HUES48 (cell line): ENCODE measurements around the gene TFRC.
"Not testable (repeated sequence)": the region's sequence is repeated elsewhere in the genome, so short reads cannot be mapped to it uniquely, and the experiment has no call there.

Experiments used
- H3K27ac ChIP-seq: one replicate; pipeline ENCODE4 v1.7.0; 2013; ENCODE audit warnings: low read depth, low read length, inconsistent platforms
- H3K27me3 ChIP-seq: 2 replicates; pipeline ENCODE4 v1.6.1; 2013; ENCODE audit warnings: mild to moderate bottlenecking, low read length; ENCODE audit not compliant: control insufficient read depth, insufficient read depth
- H3K36me3 ChIP-seq: 2 replicates; pipeline ENCODE4 v1.6.1; 2013; ENCODE audit warnings: low read length; ENCODE audit not compliant: control insufficient read depth, insufficient read depth
- H3K4me1 ChIP-seq: 2 replicates; pipeline ENCODE4 v1.6.1; 2013; ENCODE audit warnings: mild to moderate bottlenecking, low read length; ENCODE audit not compliant: control insufficient read depth, insufficient read depth
- H3K4me3 ChIP-seq: 2 replicates; pipeline ENCODE4 v1.5.1; 2013; ENCODE audit warnings: mild to moderate bottlenecking, low read depth, low read length
- H3K9ac ChIP-seq: 2 replicates; pipeline ENCODE4 v1.6.1; 2013; ENCODE audit warnings: mild to moderate bottlenecking, low read depth, low read length, moderate library complexity
- H3K9me3 ChIP-seq: 2 replicates; pipeline ENCODE4 v1.6.1; 2013; ENCODE audit warnings: low read length; ENCODE audit not compliant: control insufficient read depth, insufficient read depth

TFRC gene

GRCh38 chr3:196057760-196058331 is 24.0 kb downstream of the TFRC start:
- H3K4me3 ChIP-seq = no peak overlapping the region
- H3K9ac ChIP-seq = no peak overlapping the region

GRCh38 chr3:196056371-196056770 is 25.5 kb downstream of the TFRC start:
- H3K27ac ChIP-seq, H3K27me3 ChIP-seq, H3K9me3 ChIP-seq, H3K4me3 ChIP-seq, H3K9ac ChIP-seq: not testable (repeated sequence)
- Histone ChIP-seq H3K36me3 (peaks cover 97% of the 10 kb centered on the region), H3K4me1 (peaks cover 21% of the 10 kb centered on the region)

More at GRCh38 chr3:196057760-196058331, 24.0 kb downstream of the TFRC start:
- Histone ChIP-seq H3K4me1 (peaks cover 21% of the 10 kb centered on the region), H3K27me3 (no peaks in the 10 kb centered on the region), H3K9me3 (no peaks in the 10 kb centered on the region), H3K36me3 (peaks cover 96% of the 10 kb centered on the region), H3K27ac (peak overlapping the region; percentile 92)

- Histone ChIP-seq H3K4me3 (no peak overlapping the region), H3K4me1 (peaks cover 21% of the 10 kb centered on the region), H3K27me3 (no peaks in the 10 kb centered on the region), H3K9ac (no peak overlapping the region), H3K27ac (no peak overlapping the region), H3K9me3 (no peaks in the 10 kb centered on the region), H3K36me3 (peaks cover 97% of the 10 kb centered on the region)
These were observed 26.1 kb downstream of the TFRC start for GRCh38 chr3:196055683-196056270.

GRCh38 chr3:196055240-196055639 is 26.6 kb downstream of the TFRC start:
- Histone ChIP-seq H3K27ac (no peak overlapping the region), H3K9ac (no peak overlapping the region), H3K36me3 (peaks cover 99% of the 10 kb centered on the region), H3K27me3 (no peaks in the 10 kb centered on the region), H3K4me1 (peaks cover 21% of the 10 kb centered on the region), H3K9me3 (no peaks in the 10 kb centered on the region), H3K4me3 (no peak overlapping the region)

- Histone ChIP-seq H3K27ac (no peak overlapping the region), H3K27me3 (no peaks in the 10 kb centered on the region), H3K36me3 (peaks cover 99% of the 10 kb centered on the region), H3K4me1 (peaks cover 16% of the 10 kb centered on the region), H3K9me3 (no peaks in the 10 kb centered on the region), H3K4me3 (no peak overlapping the region), H3K9ac (no peak overlapping the region)
These were observed 27.2 kb downstream of the TFRC start for GRCh38 chr3:196054661-196055060.

GRCh38 chr3:196053487-196053886 is 28.4 kb downstream of the TFRC start:
- Histone ChIP-seq H3K27ac (no peak overlapping the region), H3K9me3 (no peaks in the 10 kb centered on the region), H3K4me3 (no peak overlapping the region), H3K9ac (no peak overlapping the region), H3K27me3 (no peaks in the 10 kb centered on the region), H3K36me3 (peaks cover 100% of the 10 kb centered on the region), H3K4me1 (peaks cover 13% of the 10 kb centered on the region)

GRCh38 chr3:196051282-196052076 is 30.4 kb downstream of the TFRC start:
- no peak overlapping the region for H3K27ac ChIP-seq
- peaks cover 82% of the 10 kb centered on the region for H3K36me3 ChIP-seq
- H3K27me3 ChIP-seq = no peaks in the 10 kb centered on the region
- no peaks in the 10 kb centered on the region for H3K4me1 ChIP-seq
- H3K4me3 ChIP-seq = no peak overlapping the region
- no peak overlapping the region for H3K9ac ChIP-seq
- H3K9me3 ChIP-seq = no peaks in the 10 kb centered on the region

- Histone ChIP-seq H3K4me1 (no peaks in the 10 kb centered on the region), H3K9ac (no peak overlapping the region), H3K36me3 (peaks cover 73% of the 10 kb centered on the region), H3K4me3 (no peak overlapping the region), H3K9me3 (no peaks in the 10 kb centered on the region), H3K27ac (no peak overlapping the region), H3K27me3 (no peaks in the 10 kb centered on the region)
These were observed 31.3 kb downstream of the TFRC start for GRCh38 chr3:196050597-196050996.

- no peaks in the 10 kb centered on the region for H3K27me3 ChIP-seq
- H3K9me3 ChIP-seq = no peaks in the 10 kb centered on the region
- H3K9ac ChIP-seq = no peak overlapping the region
- no peaks in the 10 kb centered on the region for H3K4me1 ChIP-seq
- H3K36me3 ChIP-seq = peaks cover 64% of the 10 kb centered on the region
- H3K4me3 ChIP-seq = no peak overlapping the region
- H3K27ac ChIP-seq = no peak overlapping the region
These were observed 32.2 kb downstream of the TFRC start for GRCh38 chr3:196049653-196050052.

- Histone ChIP-seq H3K9me3 (no peaks in the 10 kb centered on the region), H3K4me3 (no peak overlapping the region), H3K4me1 (no peaks in the 10 kb centered on the region), H3K36me3 (peaks cover 58% of the 10 kb centered on the region), H3K9ac (no peak overlapping the region), H3K27ac (no peak overlapping the region), H3K27me3 (no peaks in the 10 kb centered on the region)
These were observed 32.8 kb downstream of the TFRC start for GRCh38 chr3:196048922-196049598.
